ENCODE data around the gene PNPLA8. TPM values are rescaled to one million over a fixed set of nuclear protein-coding genes. Genes with fewer than 3 reads are reported as not detected.

The PNPLA8 gene
- total RNA-seq, 2 experiments from 2014 or later, result 12.0 to 13.8 TPM

GRCh38 chr7:108440613-108441012 lies 85.3 kb downstream of the PNPLA8 start:
- H3K9me3 Mint-ChIP-seq (ENCODE audit: low read depth), result no peaks in the 10 kb centered on the region
- CTCF ChIA-PET, result no interaction called here
- peaks cover 15% of the 10 kb centered on the region for H3K27me3 Mint-ChIP-seq
- no peaks in the 10 kb centered on the region for H3K36me3 Mint-ChIP-seq
- DNase-seq (no peak), ATAC-seq (no peak)
- H3K4me3 Mint-ChIP-seq, result no peak overlapping the region
- no peaks in the 10 kb centered on the region for H3K4me1 Mint-ChIP-seq
- H3K27ac Mint-ChIP-seq, result no peak overlapping the region

- H3K9me3 Mint-ChIP-seq (ENCODE audit: low read depth), result no peaks in the 10 kb centered on the region
- CTCF ChIA-PET, result no interaction called here
- ATAC-seq (no peak), DNase-seq (no peak)
- no peak overlapping the region for H3K4me3 Mint-ChIP-seq
- H3K27me3 Mint-ChIP-seq, result peaks cover 19% of the 10 kb centered on the region
- H3K4me1 Mint-ChIP-seq, result no peaks in the 10 kb centered on the region
- no peak overlapping the region for H3K27ac Mint-ChIP-seq
- no peaks in the 10 kb centered on the region for H3K36me3 Mint-ChIP-seq
Measured at GRCh38 chr7:108436906-108437305, 89.0 kb downstream of the PNPLA8 start.

- Mint-ChIP-seq H3K4me1 (no peaks in the 10 kb centered on the region), H3K4me3 (no peak overlapping the region), H3K9me3 (ENCODE audit: low read depth) (no peaks in the 10 kb centered on the region), H3K36me3 (no peaks in the 10 kb centered on the region), H3K27ac (no peak overlapping the region), H3K27me3 (peaks cover 22% of the 10 kb centered on the region)
- DNase-seq (no peak), ATAC-seq (no peak)
- CTCF ChIA-PET, result no interaction called here
Measured at GRCh38 chr7:108434010-108434409, 91.9 kb downstream of the PNPLA8 start.

GRCh38 chr7:108431099-108431498 lies 94.8 kb downstream of the PNPLA8 start:
- DNase-seq (no peak), ATAC-seq (no peak)
- Mint-ChIP-seq H3K4me1 (no peaks in the 10 kb centered on the region), H3K27ac (no peak overlapping the region), H3K4me3 (no peak overlapping the region), H3K27me3 (peaks cover 27% of the 10 kb centered on the region), H3K36me3 (no peaks in the 10 kb centered on the region), H3K9me3 (ENCODE audit: low read depth) (no peaks in the 10 kb centered on the region)
- CTCF ChIA-PET, result no interaction called here

- Mint-ChIP-seq H3K4me3 (no peak overlapping the region), H3K9me3 (ENCODE audit: low read depth) (no peaks in the 10 kb centered on the region), H3K27me3 (peaks cover 27% of the 10 kb centered on the region), H3K4me1 (no peaks in the 10 kb centered on the region), H3K27ac (no peak overlapping the region), H3K36me3 (no peaks in the 10 kb centered on the region)
- ATAC-seq (no peak), DNase-seq (no peak)
- CTCF ChIA-PET, result no interaction called here
Measured at GRCh38 chr7:108430664-108431063, 95.3 kb downstream of the PNPLA8 start.

GRCh38 chr7:108427766-108428165 lies 98.2 kb downstream of the PNPLA8 start:
- no peak overlapping the region for H3K27ac Mint-ChIP-seq
- H3K4me3 Mint-ChIP-seq, result no peak overlapping the region
- H3K9me3 Mint-ChIP-seq (ENCODE audit: low read depth), result no peaks in the 10 kb centered on the region
- peaks cover 4% of the 10 kb centered on the region for H3K4me1 Mint-ChIP-seq
- DNase-seq (no peak), ATAC-seq (no peak)
- no peaks in the 10 kb centered on the region for H3K36me3 Mint-ChIP-seq
- CTCF ChIA-PET, result no interaction called here
- peaks cover 36% of the 10 kb centered on the region for H3K27me3 Mint-ChIP-seq

- ATAC-seq (no peak), DNase-seq (no peak)
- H3K4me1 Mint-ChIP-seq, result peaks cover 4% of the 10 kb centered on the region
- H3K4me3 Mint-ChIP-seq, result no peak overlapping the region
- no peaks in the 10 kb centered on the region for H3K9me3 Mint-ChIP-seq (ENCODE audit: low read depth)
- CTCF ChIA-PET, result no interaction called here
- H3K36me3 Mint-ChIP-seq, result no peaks in the 10 kb centered on the region
- H3K27ac Mint-ChIP-seq, result no peak overlapping the region
- peaks cover 45% of the 10 kb centered on the region for H3K27me3 Mint-ChIP-seq
Measured at GRCh38 chr7:108425714-108426275, 100.1 kb downstream of the PNPLA8 start.

GRCh38 chr7:108424013-108424412 lies 101.9 kb downstream of the PNPLA8 start:
- DNase-seq (no peak), ATAC-seq (no peak)
- no peak overlapping the region for H3K27ac Mint-ChIP-seq
- no peaks in the 10 kb centered on the region for H3K36me3 Mint-ChIP-seq
- H3K9me3 Mint-ChIP-seq (ENCODE audit: low read depth), result no peaks in the 10 kb centered on the region
- H3K4me3 Mint-ChIP-seq, result no peak overlapping the region
- H3K27me3 Mint-ChIP-seq, result peaks cover 47% of the 10 kb centered on the region
- CTCF ChIA-PET, result no interaction called here
- H3K4me1 Mint-ChIP-seq, result peaks cover 5% of the 10 kb centered on the region

GRCh38 chr7:108423089-108423989 lies 102.6 kb downstream of the PNPLA8 start:
- H3K27ac Mint-ChIP-seq, result no peak overlapping the region
- H3K4me1 Mint-ChIP-seq, result peaks cover 5% of the 10 kb centered on the region
- H3K27me3 Mint-ChIP-seq, result peaks cover 47% of the 10 kb centered on the region
- no peaks in the 10 kb centered on the region for H3K9me3 Mint-ChIP-seq (ENCODE audit: low read depth)
- DNase-seq (no peak), ATAC-seq (no peak)
- no peaks in the 10 kb centered on the region for H3K36me3 Mint-ChIP-seq
- H3K4me3 Mint-ChIP-seq, result no peak overlapping the region
- CTCF ChIA-PET, result no interaction called here

- Mint-ChIP-seq H3K4me3 (no peak overlapping the region), H3K9me3 (ENCODE audit: low read depth) (no peaks in the 10 kb centered on the region), H3K4me1 (peaks cover 7% of the 10 kb centered on the region), H3K27ac (no peak overlapping the region), H3K36me3 (no peaks in the 10 kb centered on the region), H3K27me3 (peaks cover 52% of the 10 kb centered on the region)
- DNase-seq, result no peak
- no peak for ATAC-seq
- CTCF ChIA-PET, result no interaction called here
Measured at GRCh38 chr7:108421720-108422331, 104.1 kb downstream of the PNPLA8 start.

Other genes with a start within 250 kb of the PNPLA8 start
- under 1 TPM in 1 of 2 experiments, not detected in 1; 0.35 TPM for gene NRCAM, start 69.7 kb downstream of the PNPLA8 start, total RNA-seq
- 10 to 100 TPM; 27.2 to 28.6 TPM for gene THAP5, start 43.6 kb upstream of the PNPLA8 start, total RNA-seq
- 10 to 100 TPM in 1 of 2 experiments, 1 to 10 TPM in 1; 5.5 to 11.5 TPM for gene DNAJB9, start 43.7 kb upstream of the PNPLA8 start, total RNA-seq

All from activated CD8-positive, alpha-beta memory T cell treated with anti-CD3 and anti-CD28 coated beads, Interleukin-2, amount 10 ng/mL, durations not matched to agents 7 days and 5 days (primary cell).